Stimulated activated CD4-positive, alpha-beta T cell treated with anti-CD3 and anti-CD28 coated beads, Interleukin-1b, Interleukin-23, amount 100 ng/mL, for 24 hours (primary cell): Measurements from ENCODE around the gene TMPRSS12.
"Not testable (repeated sequence)": the region's sequence is repeated elsewhere in the genome, so short reads cannot be mapped to it uniquely, and the experiment has no call there.

Experiments
- DNase-seq, 4 experiments: peaks; one replicate each; pipeline ENCODE4 v3.0.0-alpha.2; 2020; ENCODE audit warnings: low read depth in 4 of 4, low spot score in 1 of 4

Gene TMPRSS12

DNA sequence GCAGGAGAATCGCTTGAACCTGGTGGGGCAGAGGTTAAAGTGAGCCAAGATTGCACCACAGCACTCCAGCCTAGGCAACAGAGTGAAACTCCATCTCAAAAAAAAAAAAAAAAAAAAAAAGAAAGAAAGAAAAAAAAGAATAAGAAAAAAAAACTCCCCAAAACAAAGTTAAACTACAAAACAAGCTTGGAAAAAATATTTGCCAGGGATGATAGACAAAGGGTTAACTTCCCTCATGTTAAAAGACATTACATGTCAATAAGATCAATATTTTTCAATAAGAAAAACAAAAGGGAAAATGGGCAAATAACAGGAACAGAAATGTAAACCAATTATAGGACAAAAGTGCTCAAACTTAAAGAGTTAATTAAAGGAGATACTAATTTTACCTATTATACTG is 83.2 kb downstream of the TMPRSS12 start:
- no peak for DNase-seq

DNA sequence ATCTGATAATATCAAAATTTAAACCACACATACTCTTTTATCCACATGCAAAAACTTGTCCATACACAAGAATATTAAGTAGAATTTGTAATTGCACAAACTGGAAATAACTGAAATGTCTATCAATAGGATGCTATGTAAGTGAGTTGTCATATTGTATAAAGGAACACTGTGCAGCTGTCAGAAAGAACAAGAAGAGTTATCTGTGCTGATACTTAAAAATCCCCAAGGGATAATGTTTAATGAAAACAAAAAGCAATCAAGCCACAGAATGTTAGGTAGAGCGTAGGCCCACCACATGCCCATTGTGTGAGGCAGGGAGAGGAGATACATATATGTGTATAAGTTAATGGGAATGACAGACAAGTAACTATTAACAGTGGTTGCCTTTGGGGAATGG is 83.7 kb downstream of the TMPRSS12 start:
- no peak for DNase-seq

DNA sequence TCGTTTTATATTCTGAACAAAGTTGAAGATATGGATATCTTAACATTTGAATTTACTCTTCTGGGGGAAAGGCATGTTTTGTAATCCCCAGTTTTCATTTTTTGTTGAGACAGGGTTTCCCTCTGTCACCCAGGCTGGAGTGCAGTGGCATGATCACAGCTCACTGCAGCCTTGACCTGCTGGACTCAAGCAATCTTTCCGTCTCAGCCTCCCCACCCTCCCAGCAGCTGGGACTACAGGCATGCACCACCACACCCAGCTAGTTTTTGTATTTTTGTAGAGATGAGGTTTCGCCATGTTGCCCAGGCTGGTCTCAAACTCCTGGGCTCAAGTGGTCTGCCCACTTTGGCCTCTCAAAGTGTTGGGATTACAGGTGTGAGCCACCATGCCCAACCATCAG is 84.2 kb downstream of the TMPRSS12 start:
- DNase-seq: not testable (repeated sequence)

DNA sequence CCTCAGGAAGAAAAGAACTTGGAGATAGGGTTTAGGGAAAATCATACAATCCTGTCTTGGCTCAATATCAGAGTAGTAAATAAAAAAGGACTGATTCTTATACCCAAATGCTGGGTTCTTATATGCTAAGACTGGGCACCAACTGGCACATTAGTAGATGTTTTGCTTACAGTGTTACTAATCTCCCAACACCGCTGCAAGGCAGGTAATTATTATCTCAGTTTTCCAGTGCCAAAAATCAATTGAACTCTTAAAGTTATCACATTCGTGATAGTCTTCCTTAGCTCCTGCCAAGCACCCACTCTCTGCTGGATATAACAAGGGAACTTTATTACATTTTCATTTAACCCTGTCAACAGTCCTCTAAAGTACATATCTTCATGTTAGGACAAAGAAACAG is 84.6 kb downstream of the TMPRSS12 start:
- no peak for DNase-seq

DNA sequence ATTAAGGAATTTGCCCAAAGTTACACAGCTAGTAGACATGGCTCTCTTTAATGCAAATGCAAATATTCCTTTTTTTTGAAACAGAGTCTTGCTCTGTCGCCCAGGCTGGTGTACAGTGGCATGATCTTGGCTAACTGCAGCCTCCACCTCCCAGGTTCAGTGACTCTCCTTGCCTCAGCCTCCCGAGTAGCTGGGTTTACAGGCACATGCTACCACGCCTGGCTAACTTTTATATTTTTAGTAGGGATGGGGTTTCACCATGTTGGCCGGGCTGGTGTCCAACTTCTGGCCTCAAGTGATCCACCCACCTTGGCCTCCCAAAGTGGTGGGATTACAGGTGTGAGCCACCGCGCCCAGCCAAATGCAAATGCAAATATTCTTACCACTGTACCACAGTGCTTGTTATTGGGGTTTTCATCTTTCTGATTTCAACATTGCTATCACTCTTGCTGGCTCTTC is 85.1 kb downstream of the TMPRSS12 start:
- no peak for DNase-seq

DNA sequence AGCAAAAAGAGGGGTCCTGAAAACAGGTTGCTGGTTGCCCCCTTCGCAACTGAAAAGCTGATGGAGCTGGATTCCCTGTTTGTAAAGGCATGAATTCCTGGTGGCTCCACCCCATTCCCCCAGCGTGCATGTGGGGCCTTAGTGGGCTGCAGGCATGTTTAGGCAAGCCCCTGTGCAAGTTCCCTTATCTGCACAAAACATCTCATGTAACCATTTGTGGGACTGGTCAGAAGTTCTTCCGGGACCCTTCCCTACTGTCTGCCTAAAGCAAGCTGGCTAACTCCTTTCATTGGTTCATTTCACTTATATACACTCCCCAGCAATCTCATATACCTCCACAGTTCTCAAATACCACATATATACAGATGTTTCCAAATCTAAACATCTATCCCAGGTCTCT is 85.7 kb downstream of the TMPRSS12 start:
- no peak for DNase-seq

DNA sequence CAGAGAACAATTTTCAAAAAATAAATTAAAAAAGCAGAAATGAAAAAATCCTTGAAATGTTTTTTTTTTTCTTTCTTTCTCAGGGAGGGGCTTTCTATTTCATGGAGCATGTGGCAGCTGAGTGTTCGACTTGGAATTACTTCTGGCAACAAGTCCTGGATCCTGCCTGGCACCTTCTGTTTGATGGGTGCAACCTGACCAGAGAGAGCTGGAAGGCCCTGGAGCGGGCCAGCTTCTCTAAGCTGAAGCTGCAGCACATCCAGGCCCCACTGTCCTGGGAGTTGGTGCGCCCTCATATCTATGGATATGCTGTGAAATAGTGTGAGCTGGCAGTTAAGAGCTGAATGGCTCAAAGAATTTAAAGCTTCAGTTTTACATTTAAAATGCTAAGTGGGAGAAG is 87.1 kb downstream of the TMPRSS12 start:
- DNase-seq: no peak

DNA sequence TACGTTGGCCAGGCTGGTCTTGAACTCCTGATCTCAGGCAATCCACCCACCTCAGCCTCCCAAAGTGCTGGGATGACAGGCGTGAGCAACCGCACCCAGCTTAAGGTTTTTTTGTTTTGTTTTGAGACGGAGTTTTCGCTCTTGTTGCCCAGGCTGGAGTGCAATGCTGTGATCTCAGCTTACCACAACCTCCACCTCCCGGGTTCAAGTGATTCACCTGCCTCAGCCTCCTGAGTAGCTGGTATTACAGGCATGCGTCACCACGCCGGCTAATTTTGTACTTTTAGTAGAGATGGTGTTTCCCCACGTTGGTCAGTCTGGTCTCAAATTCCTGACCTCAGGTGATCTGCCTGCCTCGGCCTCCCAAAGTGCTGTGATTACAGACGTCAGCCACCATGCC is 87.8 kb downstream of the TMPRSS12 start:
- DNase-seq: not testable (repeated sequence)

DNA sequence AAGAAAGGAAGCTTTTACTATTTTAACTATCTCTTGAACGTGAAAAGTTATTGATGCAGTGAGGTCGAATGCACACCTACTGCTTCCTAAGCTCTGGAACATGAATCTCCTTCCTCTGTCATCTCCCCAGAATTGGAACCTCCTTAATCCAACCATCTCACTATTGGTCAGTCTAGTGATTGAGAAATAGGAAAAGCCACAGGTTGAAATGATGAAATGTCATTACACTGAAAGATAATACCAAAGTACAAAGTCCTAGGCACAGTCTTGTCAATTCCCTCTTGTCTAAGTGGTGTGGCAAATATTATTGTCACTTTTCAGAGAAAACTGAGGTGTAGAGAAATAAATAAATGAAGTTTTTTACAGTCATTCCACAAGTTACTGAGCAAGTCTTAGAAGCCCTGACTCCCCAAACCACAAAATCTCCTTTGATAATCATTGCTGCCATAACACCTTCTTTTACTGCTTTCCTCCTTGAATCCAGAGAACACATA is 90.1 kb downstream of the TMPRSS12 start:
- no peak for DNase-seq

DNA sequence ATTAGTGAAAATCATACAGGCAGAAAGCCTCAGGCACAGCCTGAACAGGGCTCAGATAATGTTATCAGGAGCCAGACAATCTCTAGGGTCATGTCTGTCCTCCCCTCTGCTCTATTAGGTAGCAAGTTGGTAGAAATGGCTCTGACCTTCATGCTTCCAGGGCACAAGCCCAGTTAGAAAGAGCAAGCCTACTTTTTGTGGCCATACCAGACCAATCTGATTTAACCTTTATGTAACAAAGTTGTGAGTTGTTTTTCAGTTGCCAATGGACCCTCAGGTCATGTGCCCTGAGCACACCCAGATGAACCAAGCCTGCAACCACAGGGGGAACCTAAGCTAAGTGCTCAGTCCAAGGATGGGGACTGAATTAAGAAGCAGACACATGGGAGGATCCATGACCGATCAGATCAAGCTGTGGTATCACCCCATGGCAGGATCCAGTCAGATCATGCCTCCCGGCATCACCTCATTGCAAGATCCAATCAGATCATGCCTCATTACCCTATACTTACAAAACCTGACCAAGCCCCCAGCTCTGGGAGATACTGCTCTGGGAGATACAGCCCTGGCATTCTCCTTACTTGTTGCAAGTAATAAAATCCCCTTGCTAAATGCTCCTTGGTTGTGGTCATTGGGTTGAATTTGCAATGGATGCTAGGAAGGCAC is 90.9 kb downstream of the TMPRSS12 start:
- DNase-seq: no peak

DNA sequence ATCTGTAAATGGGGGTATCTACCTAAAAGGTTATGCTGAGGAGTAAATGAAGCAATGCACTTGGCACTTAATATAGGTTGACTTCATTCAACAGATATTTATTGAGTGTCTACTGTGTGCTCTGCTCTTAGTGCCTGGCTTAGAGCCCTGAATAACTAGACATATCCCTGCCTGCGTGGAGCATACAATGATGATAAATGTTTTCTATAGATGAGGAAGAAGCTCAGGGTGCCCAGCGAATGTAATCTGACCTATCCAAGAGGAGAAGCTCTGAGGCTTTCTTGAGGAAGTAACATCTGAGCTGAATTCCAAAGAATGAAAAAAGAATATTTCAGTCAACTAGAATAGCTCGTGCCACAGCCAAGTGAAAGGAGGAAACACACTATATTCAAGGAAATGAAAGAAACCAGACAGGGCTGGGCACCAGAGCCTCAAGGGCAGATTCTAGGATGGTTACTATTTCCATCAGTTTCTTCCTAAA is 91.7 kb downstream of the TMPRSS12 start:
- no peak for DNase-seq

DNA sequence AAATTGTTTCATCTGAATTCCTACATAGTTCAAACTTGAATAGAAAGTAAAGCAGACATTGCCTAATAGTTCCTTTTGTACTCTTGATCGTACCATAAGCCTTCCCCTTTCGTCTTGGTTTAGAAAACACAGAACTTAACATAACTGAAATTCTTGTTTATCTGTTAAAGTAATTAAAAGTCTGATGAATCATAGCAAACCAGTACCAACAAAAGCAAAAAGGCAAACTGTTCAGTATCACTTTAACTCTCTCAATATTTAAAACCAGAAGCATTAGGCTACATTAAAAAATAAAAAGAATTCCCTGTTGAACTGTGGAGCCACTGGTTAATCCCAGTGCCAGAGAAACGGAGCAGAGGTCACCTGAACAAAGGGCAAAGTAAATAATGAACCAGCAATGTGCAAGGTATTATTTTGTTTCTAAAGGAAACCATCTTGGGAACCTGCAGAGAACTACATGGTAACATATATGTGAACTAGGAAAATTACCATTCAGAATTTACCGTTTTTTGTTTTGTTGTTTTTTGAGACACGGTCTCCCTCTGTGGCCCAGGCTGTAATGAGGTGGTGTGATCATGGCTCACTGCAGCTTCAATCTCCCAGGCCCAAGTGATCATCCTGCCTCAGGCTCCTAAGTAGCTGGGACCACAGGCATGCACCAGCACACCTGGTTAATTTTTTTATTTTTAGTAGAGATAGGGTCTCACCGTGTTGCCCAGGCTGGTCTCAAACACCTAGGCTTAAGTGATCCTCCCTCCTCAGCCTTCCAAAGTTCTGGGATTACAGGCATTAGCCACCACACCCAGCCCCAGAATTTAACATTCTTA is 92.5 kb downstream of the TMPRSS12 start:
- DNase-seq: no peak

DNA sequence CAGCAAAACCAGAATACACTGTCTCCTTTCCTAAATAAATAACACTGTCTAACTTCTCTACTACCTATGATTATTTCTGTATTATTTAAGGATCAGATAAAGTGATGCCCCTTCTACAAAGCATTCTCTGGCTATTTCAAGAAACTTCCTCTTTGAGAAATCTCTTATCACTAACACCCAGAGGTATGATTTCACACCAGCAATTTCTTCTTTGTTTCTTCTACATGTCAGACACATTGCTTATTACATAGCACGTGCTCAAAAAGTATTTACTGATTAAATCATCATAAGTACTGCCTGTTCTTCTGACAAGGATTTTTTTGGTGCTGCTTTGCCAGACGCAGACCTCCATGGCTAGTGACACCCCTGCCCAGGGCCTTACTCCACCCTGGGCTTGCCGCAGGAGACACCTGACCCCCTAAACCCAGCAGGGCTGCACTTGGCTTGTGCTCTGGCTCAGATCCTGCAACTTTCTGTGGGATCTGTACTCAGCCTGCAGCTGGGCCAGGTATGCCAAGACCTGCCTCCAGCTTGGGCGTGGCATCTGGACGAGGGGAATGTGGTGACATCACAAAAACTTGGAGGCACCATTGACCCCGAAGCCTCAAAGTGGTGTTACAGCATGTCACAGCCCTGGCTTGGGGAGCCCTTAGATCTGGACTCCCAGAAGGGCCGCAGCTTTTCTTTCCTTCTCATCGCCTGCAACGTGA is 94.2 kb downstream of the TMPRSS12 start:
- no peak for DNase-seq
